CD4-positive, alpha-beta T cell (primary cell): ENCODE measurements around the gene SNAI3. TPM values are rescaled to one million over a fixed set of nuclear protein-coding genes. Genes with fewer than 3 reads are reported as not detected.

ENCODE experiments used
- ATAC-seq: fragments of 200-7000 bp; cut with Tn5 transposase; one replicate; pipeline ENCODE4 v1.10.0; 2022; ENCODE audit warnings: mild to moderate bottlenecking; ENCODE audit not compliant: poor library complexity
- CTCF ChIA-PET: fragments of 350-600 bp; sonication (Branson Sonifier 250); formaldehyde crosslinking; loops from one replicate; lab custom pipeline; 2021; ENCODE audit warnings: antibody characterized with exemption, inconsistent platforms; lab: Charles Lee
- POLR2A ChIA-PET: fragments of 350-600 bp; sonication (Branson Sonifier 250); formaldehyde crosslinking; loops from one replicate; lab custom pipeline; 2021; ENCODE audit warnings: antibody characterized with exemption, inconsistent platforms; lab: Charles Lee
- DNase-seq, 14 experiments: peaks; one replicate each; pipeline ENCODE4 v3.0.0-alpha.2; 2013 to 2020; ENCODE audit warnings: mixed read lengths in 2 of 14
- H3K27ac ChIP-seq, 2 donors: one replicate each; pipeline versions ENCODE4 v1.5.1 to v1.7.0; 2013; ENCODE audit warnings: low read length in 2 of 2, low read depth in 1 of 2, mild to moderate bottlenecking in 1 of 2
- H3K27me3 ChIP-seq, 2 experiments: 1 replicate in 1 of 2; 2 replicates in 1 of 2; pipeline versions ENCODE4 v1.6.1 to v1.7.0; 2013; ENCODE audit warnings: low read length in 2 of 2, control low read depth in 1 of 2, mild to moderate bottlenecking in 1 of 2, moderate library complexity in 1 of 2; ENCODE audit not compliant: insufficient read depth in 2 of 2, control insufficient read depth in 1 of 2
- H3K36me3 ChIP-seq: one replicate; pipeline ENCODE4 v1.6.1; 2013; ENCODE audit warnings: low read length, control low read depth; ENCODE audit not compliant: insufficient read depth
- H3K4me1 ChIP-seq: one replicate; pipeline ENCODE4 v1.6.1; 2013; ENCODE audit warnings: low read length, control low read depth; ENCODE audit not compliant: insufficient read depth
- H3K4me3 ChIP-seq: one replicate; pipeline ENCODE4 v1.5.1; 2013; ENCODE audit warnings: mild to moderate bottlenecking, low read length, moderate library complexity
- H3K9me3 ChIP-seq, 2 experiments: 1 replicate in 1 of 2; 2 replicates in 1 of 2; pipeline versions ENCODE4 v1.6.1 to v1.7.0; 2013; ENCODE audit warnings: low read length in 2 of 2, mild to moderate bottlenecking in 2 of 2, control low read depth in 1 of 2, moderate library complexity in 1 of 2; ENCODE audit not compliant: control insufficient read depth in 1 of 2, insufficient read depth in 1 of 2
- H3K27ac Mint-ChIP-seq: one replicate; pipeline ENCODE4 v1.8.0; 2020; ENCODE audit warnings: mixed read lengths
- H3K27me3 Mint-ChIP-seq: one replicate; pipeline ENCODE4 v1.8.0; 2021; ENCODE audit warnings: mixed read lengths
- H3K36me3 Mint-ChIP-seq: one replicate; pipeline ENCODE4 v1.8.0; 2021; ENCODE audit warnings: low read depth, mixed read lengths
- H3K4me1 Mint-ChIP-seq: one replicate; pipeline ENCODE4 v1.8.0; 2021; ENCODE audit warnings: low read depth, mixed read lengths
- H3K4me3 Mint-ChIP-seq: one replicate; pipeline ENCODE4 v1.8.0; 2020; ENCODE audit warnings: mild to moderate bottlenecking, mixed read lengths
- H3K9me3 Mint-ChIP-seq: one replicate; pipeline ENCODE4 v1.8.0; 2020; ENCODE audit warnings: mixed read lengths
- intact Hi-C, 2 experiments: fragments of 100-400 bp; cut with DNase I in 1 of 2; cut with micrococcal nuclease in 1 of 2; formaldehyde crosslinking; loops; one replicate each; pipeline versions ENCODE4 v1.15.1 to v1.9.0; 2023 to 2025; cut with DNase I, micrococcal nuclease
- total RNA-seq, 174 experiments: library from RNA in 2 of 174; stranded (reverse) in 2 of 174; gene quantifications; one replicate each; pipeline ENCODE4 v1.2.3 and lab custom pipeline; 2021 to 2026
- TF ChIP-seq, protein P1 (sequence below): fragments of 200-600 bp; IDR thresholded peaks from one replicate; pipeline ENCODE4 v1.8.0; 2022; ENCODE audit warnings: antibody characterized with exemption, mild to moderate bottlenecking

SNAI3 gene
- total RNA-seq, 2 experiments from 2014 or later, result 3.0 to 3.5 TPM

DNA sequence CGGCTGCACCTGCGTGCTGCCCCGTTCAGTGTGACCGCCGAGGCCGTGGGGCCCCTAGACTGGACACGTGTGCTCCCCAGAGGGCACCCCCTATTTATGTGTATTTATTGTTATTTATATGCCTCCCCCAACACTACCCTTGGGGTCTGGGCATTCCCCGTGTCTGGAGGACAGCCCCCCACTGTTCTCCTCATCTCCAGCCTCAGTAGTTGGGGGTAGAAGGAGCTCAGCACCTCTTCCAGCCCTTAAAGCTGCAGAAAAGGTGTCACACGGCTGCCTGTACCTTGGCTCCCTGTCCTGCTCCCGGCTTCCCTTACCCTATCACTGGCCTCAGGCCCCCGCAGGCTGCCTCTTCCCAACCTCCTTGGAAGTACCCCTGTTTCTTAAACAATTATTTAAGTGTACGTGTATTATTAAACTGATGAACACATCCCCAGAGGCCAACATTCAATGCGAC is 46.2 kb downstream of the SNAI3 start:
- peaks cover 55% of the 10 kb centered on the region for H3K4me1 ChIP-seq
- POLR2A ChIA-PET, result interaction anchor here (0.6 to 5.1 kb wide), 3 partner anchors 61 to 1046 kb away, joined by 3 to 24 read pairs (median 7); partner anchors contain the start of genes CDK10 and ZC3H18
- H3K27me3 ChIP-seq, result peaks cover 13 to 19% of the 10 kb centered on the region in 2 experiments

DNA sequence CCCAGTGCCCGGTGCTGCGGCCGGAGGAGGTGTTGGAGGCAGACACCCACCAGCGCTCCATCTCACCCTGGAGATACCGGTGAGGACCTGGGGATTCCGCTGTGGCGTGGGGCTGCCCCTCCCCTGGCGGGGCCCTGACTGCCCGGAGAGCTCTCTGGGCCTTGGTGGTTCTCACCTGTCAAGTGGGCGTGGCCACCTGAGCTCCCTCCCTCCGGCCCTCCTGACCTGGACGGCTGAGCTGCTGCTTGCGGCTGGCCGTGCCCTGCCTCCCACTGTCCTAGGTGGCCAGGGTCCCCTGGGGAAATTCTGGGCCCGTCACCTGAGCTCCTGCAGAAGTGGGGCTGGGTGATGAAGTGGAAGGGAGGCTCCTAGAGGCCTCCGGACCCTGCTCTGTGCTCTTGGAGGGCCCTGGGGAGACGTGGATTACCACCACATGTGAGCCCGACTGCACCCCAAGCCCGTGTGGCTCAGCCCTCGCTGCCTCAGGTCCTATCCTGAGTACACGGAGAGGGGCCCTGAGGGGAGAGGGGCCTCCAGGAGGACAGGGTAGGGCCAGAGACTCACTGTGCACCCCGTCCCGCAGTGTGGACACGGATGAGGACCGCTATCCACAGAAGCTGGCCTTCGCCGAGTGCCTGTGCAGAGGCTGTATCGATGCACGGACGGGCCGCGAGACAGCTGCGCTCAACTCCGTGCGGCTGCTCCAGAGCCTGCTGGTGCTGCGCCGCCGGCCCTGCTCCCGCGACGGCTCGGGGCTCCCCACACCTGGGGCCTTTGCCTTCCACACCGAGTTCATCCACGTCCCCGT is 46.9 kb downstream of the SNAI3 start:
- DNase-seq, result peak in 1 of 14 experiments; percentile 48

More for the DNA sequence above, 46.2 kb downstream of the SNAI3 start:
- Histone ChIP-seq H3K27ac (no peak overlapping the region), H3K36me3 (peaks cover 13% of the 10 kb centered on the region), H3K4me3 (no peak overlapping the region), H3K9me3 (peaks cover 0 to 27% of the 10 kb centered on the region in 2 experiments)
- DNase-seq, result no peak
- TF ChIP-seq, protein P1, sequence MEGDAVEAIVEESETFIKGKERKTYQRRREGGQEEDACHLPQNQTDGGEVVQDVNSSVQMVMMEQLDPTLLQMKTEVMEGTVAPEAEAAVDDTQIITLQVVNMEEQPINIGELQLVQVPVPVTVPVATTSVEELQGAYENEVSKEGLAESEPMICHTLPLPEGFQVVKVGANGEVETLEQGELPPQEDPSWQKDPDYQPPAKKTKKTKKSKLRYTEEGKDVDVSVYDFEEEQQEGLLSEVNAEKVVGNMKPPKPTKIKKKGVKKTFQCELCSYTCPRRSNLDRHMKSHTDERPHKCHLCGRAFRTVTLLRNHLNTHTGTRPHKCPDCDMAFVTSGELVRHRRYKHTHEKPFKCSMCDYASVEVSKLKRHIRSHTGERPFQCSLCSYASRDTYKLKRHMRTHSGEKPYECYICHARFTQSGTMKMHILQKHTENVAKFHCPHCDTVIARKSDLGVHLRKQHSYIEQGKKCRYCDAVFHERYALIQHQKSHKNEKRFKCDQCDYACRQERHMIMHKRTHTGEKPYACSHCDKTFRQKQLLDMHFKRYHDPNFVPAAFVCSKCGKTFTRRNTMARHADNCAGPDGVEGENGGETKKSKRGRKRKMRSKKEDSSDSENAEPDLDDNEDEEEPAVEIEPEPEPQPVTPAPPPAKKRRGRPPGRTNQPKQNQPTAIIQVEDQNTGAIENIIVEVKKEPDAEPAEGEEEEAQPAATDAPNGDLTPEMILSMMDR, result no peak
- Mint-ChIP-seq H3K4me3 (peak overlapping the region; percentile 17), H3K27ac (peak overlapping the region; percentile 18), H3K27me3 (peaks cover 25% of the 10 kb centered on the region), H3K9me3 (no peaks in the 10 kb centered on the region), H3K36me3 (peaks cover 25% of the 10 kb centered on the region), H3K4me1 (peaks cover 41% of the 10 kb centered on the region)
- CTCF ChIA-PET, result no interaction called here
- ATAC-seq, result no peak
- intact Hi-C loops, result no loop called here

More for the DNA sequence above, 46.9 kb downstream of the SNAI3 start:
- TF ChIP-seq, protein P1, result no peak
- Mint-ChIP-seq H3K4me3 (no peak overlapping the region), H3K27me3 (peaks cover 25% of the 10 kb centered on the region), H3K27ac (no peak overlapping the region), H3K4me1 (peaks cover 39% of the 10 kb centered on the region), H3K36me3 (peaks cover 19% of the 10 kb centered on the region), H3K9me3 (no peaks in the 10 kb centered on the region)
- POLR2A ChIA-PET, result interaction anchor here (0.6 to 5.1 kb wide), 7 partner anchors 19 to 1047 kb away, joined by 3 to 24 read pairs (median 6); partner anchors contain the start of genes CDK10 and ZC3H18
- CTCF ChIA-PET, result no interaction called here
- ATAC-seq, result no peak
- H3K27me3 ChIP-seq, result peaks cover 13 to 19% of the 10 kb centered on the region in 2 experiments
- no peak overlapping the region for H3K4me3 ChIP-seq
- intact Hi-C loops, result loop anchor here (5.0 to 10.0 kb wide), 2 partner anchors 43 to 55 kb away; no protein-coding TSS in a partner anchor
- H3K9me3 ChIP-seq, result peaks cover 0 to 27% of the 10 kb centered on the region in 2 experiments
- peaks cover 13% of the 10 kb centered on the region for H3K36me3 ChIP-seq
- no peak overlapping the region for H3K27ac ChIP-seq
- H3K4me1 ChIP-seq, result peaks cover 61% of the 10 kb centered on the region
